Keratinocyte (primary cell): ENCODE data around the gene PPIC. TPM values are rescaled to one million over a fixed set of nuclear protein-coding genes. Genes with fewer than 3 reads are reported as not detected.

Experiments
- DNase-seq: peaks from one replicate; pipeline ENCODE4 v3.0.0-alpha.2; 2011; ENCODE audit warnings: low read depth, missing footprints, low spot score
- FAIRE-seq: peaks from 2 replicates; lab custom pipeline; 2011; peaks lifted over from hg19 to GRCh38; lab: Jason Lieb, UNC
- H2AFZ ChIP-seq: 2 replicates; pipeline ENCODE4 v1.6.0; 2012; ENCODE audit warnings: low read length, control low read depth, inconsistent platforms; ENCODE audit not compliant: control insufficient read depth
- H3K27ac ChIP-seq: 2 replicates; pipeline ENCODE4 v1.5.1; 2011; ENCODE audit warnings: low read length; ENCODE audit not compliant: control insufficient read depth, insufficient read depth
- H3K27me3 ChIP-seq: 3 replicates; pipeline ENCODE4 v1.6.0; 2011; ENCODE audit warnings: low read length; ENCODE audit not compliant: control insufficient read depth, insufficient read depth; ENCODE audit errors: extremely low read depth
- H3K36me3 ChIP-seq, 2 experiments: 2 replicates in 1 of 2; 3 replicates in 1 of 2; pipeline ENCODE4 v1.5.1; 2011; ENCODE audit warnings: low read length in 2 of 2, mild to moderate bottlenecking in 1 of 2; ENCODE audit not compliant: control insufficient read depth in 2 of 2, insufficient read depth in 2 of 2; ENCODE audit errors: extremely low read depth in 1 of 2
- H3K4me1 ChIP-seq: 3 replicates; pipeline ENCODE4 v1.5.1; 2011; ENCODE audit warnings: low read length; ENCODE audit not compliant: control insufficient read depth, insufficient read depth; ENCODE audit errors: extremely low read depth
- H3K4me2 ChIP-seq: 3 replicates; pipeline ENCODE4 v1.6.0; 2011; ENCODE audit warnings: low read depth, low read length; ENCODE audit not compliant: control insufficient read depth, insufficient read depth; ENCODE audit errors: extremely low read depth
- H3K4me3 ChIP-seq, 3 experiments: fragments of 200-600 bp in 1 of 3; sonication (generic) in 1 of 3; 2 replicates in 2 of 3; 3 replicates in 1 of 3; pipeline ENCODE4 v1.5.1; 2011 to 2016; ENCODE audit warnings: low read length in 3 of 3, mild to moderate bottlenecking in 3 of 3, control low read depth in 2 of 3, inconsistent platforms in 1 of 3, low read depth in 1 of 3, mixed read lengths in 1 of 3, mixed run types in 1 of 3, moderate library complexity in 1 of 3; ENCODE audit not compliant: control insufficient read depth in 2 of 3, insufficient read depth in 2 of 3; ENCODE audit errors: extremely low read depth in 1 of 3
- H3K79me2 ChIP-seq: 2 replicates; pipeline ENCODE4 v1.6.0; 2012; ENCODE audit warnings: low read length; ENCODE audit not compliant: control insufficient read depth, insufficient read depth
- H3K9ac ChIP-seq: 3 replicates; pipeline ENCODE4 v1.6.0; 2011; ENCODE audit warnings: low read length; ENCODE audit not compliant: control insufficient read depth, insufficient read depth; ENCODE audit errors: extremely low read depth
- H3K9me1 ChIP-seq: 3 replicates; pipeline ENCODE4 v1.6.0; 2011; ENCODE audit warnings: low read length; ENCODE audit not compliant: control insufficient read depth, insufficient read depth; ENCODE audit errors: extremely low read depth
- H3K9me3 ChIP-seq: 2 replicates; pipeline ENCODE4 v1.5.1; 2012; ENCODE audit warnings: low read depth, low read length; ENCODE audit not compliant: control insufficient read depth
- H4K20me1 ChIP-seq: 3 replicates; pipeline ENCODE4 v1.6.0; 2011; ENCODE audit warnings: low read length; ENCODE audit not compliant: control insufficient read depth, insufficient read depth; ENCODE audit errors: extremely low read depth
- EZH2 ChIP-seq: IDR thresholded peaks from one replicate; pipeline ENCODE4 v1.6.1; 2012; ENCODE audit warnings: inconsistent platforms, mild to moderate bottlenecking, low read length, moderate library complexity
- dilution Hi-C: fragments of 300-500 bp; cut with MboI; formaldehyde crosslinking; loops from one replicate; pipeline ENCODE4 v1.7.0; 2020; ENCODE audit warnings: low sequenced_read_pairs; ENCODE audit not compliant: extremely low pct_ligation_motif_present
- polyA plus RNA-seq, 5 experiments: library from polyadenylated mRNA; depleted of rRNA in 3 of 5; stranded (reverse) in 3 of 5; stranded (forward) in 1 of 5; unstranded in 1 of 5; fragments of >200 nt; gene quantifications; 1 replicate in 1 of 5; 2 replicates in 3 of 5; 3 replicates in 1 of 5; pipeline versions ENCODE4 v1.2.1 to v1.2.3, GENCODE V29; 2011 to 2012; ENCODE audit warnings: missing spikeins in 2 of 5, low read depth in 1 of 5, low replicate concordance in 1 of 5
- TF ChIP-seq, protein P1 (sequence below), 3 experiments: IDR thresholded peaks in 1 of 3; conservative IDR thresholded peaks in 1 of 3; optimal IDR thresholded peaks in 1 of 3; 2 replicates in 2 of 3; 3 replicates in 1 of 3; pipeline versions ENCODE3 to v1.5.1; 2011; ENCODE audit warnings: low read length in 3 of 3, mild to moderate bottlenecking in 3 of 3, moderate library complexity in 2 of 3, control low read depth in 1 of 3, inconsistent platforms in 1 of 3; ENCODE audit not compliant: insufficient read depth in 2 of 3; ENCODE audit errors: extremely low read depth in 1 of 3

The PPIC gene
- polyA plus RNA-seq, 1 donor (not counting 4 experiments of a cell fraction or from before 2014, with no cell fraction given): 26.5 TPM

DNA sequence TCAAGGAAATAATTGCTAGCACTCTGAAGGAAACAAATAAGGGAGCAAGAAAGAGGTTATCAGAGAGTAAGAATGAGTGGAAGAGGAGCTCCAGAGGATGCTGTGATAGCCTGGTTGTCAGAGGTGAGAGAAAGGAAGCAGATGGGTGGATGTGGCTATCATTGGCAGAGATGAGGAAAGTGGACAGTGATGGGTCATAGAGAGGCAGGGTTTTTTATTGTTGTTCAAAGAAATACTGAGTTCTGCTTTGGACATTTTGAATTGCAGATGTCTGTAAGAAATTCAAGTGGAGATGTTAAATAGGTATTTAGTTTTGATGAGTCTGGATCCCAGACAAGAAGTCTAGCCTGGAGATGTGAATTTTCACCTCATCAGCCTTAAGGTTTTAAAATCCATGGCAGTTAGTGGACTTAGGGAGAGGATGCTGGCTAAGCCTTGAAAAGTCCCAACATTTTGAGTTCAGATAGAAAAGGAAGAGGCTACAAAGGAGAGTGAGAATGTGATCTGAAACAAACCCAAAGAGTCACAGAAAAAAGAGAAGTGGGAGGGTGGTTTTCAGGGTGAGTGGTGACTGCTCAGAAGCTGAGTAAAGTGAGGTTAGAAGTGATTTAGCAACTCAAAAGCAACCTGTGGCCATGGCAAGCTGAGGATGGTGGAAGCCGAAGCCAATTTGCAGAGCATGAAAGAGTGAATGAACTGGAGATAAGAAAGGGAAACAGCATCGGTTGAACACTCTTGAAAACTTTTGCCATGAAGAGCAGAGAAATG, 50.4 kb downstream of the PPIC start:
- H3K9me1 ChIP-seq: no peaks in the 10 kb centered on the region
- no peaks in the 10 kb centered on the region for H3K4me1 ChIP-seq
- H3K79me2 ChIP-seq: no peaks in the 10 kb centered on the region
- peaks cover 0 to 6% of the 10 kb centered on the region in 2 experiments for H3K36me3 ChIP-seq
- FAIRE-seq (no peak), DNase-seq (no peak)
- dilution Hi-C loops: no loop called here
- H4K20me1 ChIP-seq: no peaks in the 10 kb centered on the region
- H3K4me2 ChIP-seq: no peak overlapping the region
- no peak overlapping the region for H2AFZ ChIP-seq
- H3K9ac ChIP-seq: no peak overlapping the region
- H3K4me3 ChIP-seq: no peak overlapping the region
- no peaks in the 10 kb centered on the region for H3K27me3 ChIP-seq
- no peaks in the 10 kb centered on the region for H3K9me3 ChIP-seq
- no peak overlapping the region for H3K27ac ChIP-seq
- TF ChIP-seq, protein P1, sequence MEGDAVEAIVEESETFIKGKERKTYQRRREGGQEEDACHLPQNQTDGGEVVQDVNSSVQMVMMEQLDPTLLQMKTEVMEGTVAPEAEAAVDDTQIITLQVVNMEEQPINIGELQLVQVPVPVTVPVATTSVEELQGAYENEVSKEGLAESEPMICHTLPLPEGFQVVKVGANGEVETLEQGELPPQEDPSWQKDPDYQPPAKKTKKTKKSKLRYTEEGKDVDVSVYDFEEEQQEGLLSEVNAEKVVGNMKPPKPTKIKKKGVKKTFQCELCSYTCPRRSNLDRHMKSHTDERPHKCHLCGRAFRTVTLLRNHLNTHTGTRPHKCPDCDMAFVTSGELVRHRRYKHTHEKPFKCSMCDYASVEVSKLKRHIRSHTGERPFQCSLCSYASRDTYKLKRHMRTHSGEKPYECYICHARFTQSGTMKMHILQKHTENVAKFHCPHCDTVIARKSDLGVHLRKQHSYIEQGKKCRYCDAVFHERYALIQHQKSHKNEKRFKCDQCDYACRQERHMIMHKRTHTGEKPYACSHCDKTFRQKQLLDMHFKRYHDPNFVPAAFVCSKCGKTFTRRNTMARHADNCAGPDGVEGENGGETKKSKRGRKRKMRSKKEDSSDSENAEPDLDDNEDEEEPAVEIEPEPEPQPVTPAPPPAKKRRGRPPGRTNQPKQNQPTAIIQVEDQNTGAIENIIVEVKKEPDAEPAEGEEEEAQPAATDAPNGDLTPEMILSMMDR (optimal IDR thresholded peaks at IDR 0.05 in 1 of 3, IDR thresholded peaks at IDR 0.05 in 1 of 3, conservative IDR thresholded peaks at IDR 0.05 in 1 of 3; ENCODE audit: extremely low read depth in 1 of 3, insufficient read depth in 2 of 3, low read length in 3 of 3): no peak
- TF ChIP-seq EZH2: no peak

DNA sequence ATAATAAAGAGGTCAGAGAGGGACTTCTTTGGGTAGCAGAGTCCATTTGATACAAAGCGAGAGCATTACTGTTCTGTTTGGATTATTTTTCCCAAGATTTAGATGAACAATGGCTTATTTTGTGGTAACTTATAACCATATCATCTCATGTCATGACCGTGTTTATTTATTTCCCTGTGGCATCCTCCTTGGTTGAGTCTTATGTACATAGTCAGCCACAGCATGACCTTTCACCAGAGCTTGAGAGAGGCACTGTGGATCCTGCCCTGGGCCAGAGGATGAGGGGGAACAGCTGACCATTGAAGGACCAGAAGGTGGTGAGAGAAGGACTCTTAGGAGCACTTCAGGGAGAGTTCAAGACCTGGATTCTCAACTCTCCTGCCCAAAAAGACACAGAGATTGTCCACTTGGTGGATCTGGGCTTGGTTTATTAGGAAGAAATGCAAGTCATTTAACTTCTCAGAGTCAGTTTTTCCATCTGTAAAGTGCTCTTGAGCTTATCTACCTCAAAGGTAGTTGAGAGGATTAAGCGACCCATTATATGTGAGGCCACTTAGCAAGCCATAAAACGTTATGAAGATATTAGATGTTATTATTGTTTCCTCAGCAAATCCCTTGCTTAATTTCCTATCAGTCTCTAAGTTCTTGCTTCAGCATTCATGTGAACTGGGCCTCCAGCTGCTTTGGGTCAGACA, 51.4 kb downstream of the PPIC start:
- dilution Hi-C loops: no loop called here
- no peak for TF ChIP-seq EZH2
- TF ChIP-seq, protein P1 (optimal IDR thresholded peaks at IDR 0.05 in 1 of 3, IDR thresholded peaks at IDR 0.05 in 1 of 3, conservative IDR thresholded peaks at IDR 0.05 in 1 of 3; ENCODE audit: extremely low read depth in 1 of 3, insufficient read depth in 2 of 3, low read length in 3 of 3): no peak
- Histone ChIP-seq H3K4me1 (no peaks in the 10 kb centered on the region), H3K79me2 (no peaks in the 10 kb centered on the region), H4K20me1 (no peaks in the 10 kb centered on the region), H3K9ac (no peak overlapping the region), H3K4me2 (no peak overlapping the region), H3K27ac (no peak overlapping the region), H2AFZ (no peak overlapping the region), H3K4me3 (no peak overlapping the region), H3K9me1 (no peaks in the 10 kb centered on the region), H3K9me3 (no peaks in the 10 kb centered on the region), H3K36me3 (peaks cover 0 to 6% of the 10 kb centered on the region in 2 experiments), H3K27me3 (no peaks in the 10 kb centered on the region)
- no peak for FAIRE-seq
- no peak for DNase-seq
